Tibial artery (tissue), 4 donors: Measurements from ENCODE around the gene VMA21.

ENCODE experiments used
- DNase-seq, 2 donors: peaks; one replicate each; pipeline ENCODE4 v3.0.0-alpha.2; 2019
- H3K27ac ChIP-seq, 2 donors: fragments of 200-600 bp; sonication (generic) in 1 of 2; 1 replicate in 1 of 2; 2 replicates in 1 of 2; pipeline ENCODE4 v1.5.1; 2018 to 2019; ENCODE audit warnings: mild to moderate bottlenecking in 1 of 2
- H3K27me3 ChIP-seq, 2 donors: fragments of 200-600 bp; sonication (generic) in 1 of 2; one replicate each; pipeline versions ENCODE4 v1.5.1 to v1.6.0; 2016 to 2019
- H3K36me3 ChIP-seq, 3 donors: fragments of 200-600 bp; sonication (generic) in 2 of 3; one replicate each; pipeline ENCODE4 v1.5.1; 2016 to 2019; ENCODE audit warnings: mild to moderate bottlenecking in 2 of 3
- H3K4me1 ChIP-seq, 4 donors: fragments of 200-600 bp; sonication (generic) in 2 of 4; 1 replicate in 3 of 4; 2 replicates in 1 of 4; pipeline ENCODE4 v1.5.1; 2016 to 2019
- H3K4me3 ChIP-seq, 2 donors: fragments of 200-600 bp; sonication (generic) in 1 of 2; 1 replicate in 1 of 2; 2 replicates in 1 of 2; pipeline ENCODE4 v1.5.1; 2018 to 2019; ENCODE audit warnings: mild to moderate bottlenecking in 2 of 2
- H3K9me3 ChIP-seq, 3 donors: fragments of 200-600 bp; sonication (generic) in 1 of 3; one replicate each; pipeline ENCODE4 v1.5.1; 2016 to 2019
- intact Hi-C: fragments of 100-400 bp; cut with DNase I; formaldehyde crosslinking; loops from one replicate; pipeline ENCODE4 v1.15.0; 2023; ENCODE audit warnings: low total_unique reads
- TF ChIP-seq, protein P1 (sequence below), 2 experiments: fragments of 200-600 bp in 1 of 2; fragments of 450-650 bp in 1 of 2; IDR thresholded peaks; one replicate each; pipeline ENCODE4 v1.5.1; 2017 to 2019; ENCODE audit warnings: antibody characterized with exemption in 2 of 2, mild to moderate bottlenecking in 1 of 2, moderate library complexity in 1 of 2

VMA21 gene

DNA sequence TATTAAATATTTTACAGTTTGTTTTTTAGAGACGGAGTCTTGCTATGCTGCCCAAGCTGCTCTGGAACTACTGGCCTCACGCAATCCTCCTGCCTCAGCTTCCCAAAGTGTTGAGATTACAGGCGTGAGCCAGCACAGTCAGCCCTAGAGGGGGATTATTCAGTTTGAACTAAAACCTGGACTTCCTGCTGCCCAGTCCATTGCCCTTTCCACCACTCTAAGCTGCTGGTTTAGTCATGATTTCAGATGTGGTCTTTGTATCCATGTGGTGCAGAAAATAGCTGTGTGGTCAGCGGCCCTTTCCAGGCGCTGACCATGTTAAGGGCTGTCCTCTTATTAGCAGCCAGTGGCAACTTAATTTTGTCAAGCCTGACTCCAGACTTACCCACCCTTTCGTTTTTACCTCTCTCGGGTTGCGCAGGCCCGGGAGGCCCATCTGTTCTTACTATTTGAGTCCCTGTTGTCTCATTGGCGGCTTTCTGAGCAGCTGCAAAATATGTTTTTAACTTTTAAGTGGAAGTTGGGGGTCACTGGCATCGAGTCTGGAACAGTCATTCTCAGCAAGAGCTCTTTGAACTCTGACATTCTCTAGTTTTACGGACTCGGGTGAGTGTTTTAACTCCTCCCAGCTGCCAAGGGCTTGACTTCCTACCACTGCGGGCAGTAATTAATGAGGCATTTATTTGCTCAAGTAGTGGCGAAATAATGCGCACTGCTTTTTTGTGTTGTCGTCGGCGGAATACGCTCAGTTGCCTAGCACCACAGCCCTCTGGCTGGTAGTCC lies 773 bp upstream of the VMA21 start:
- Histone ChIP-seq H3K9me3 (no peaks in the 10 kb centered on the region), H3K4me3 (peak overlapping the region; percentile 67 to 76), H3K4me1 (peaks cover 0 to 16% (median 2%) of the 10 kb centered on the region in 4 donors), H3K27me3 (no peaks in the 10 kb centered on the region), H3K27ac (peak overlapping the region; percentile 92 to 97), H3K36me3 (no peaks in the 10 kb centered on the region)
- TF ChIP-seq, protein P1, sequence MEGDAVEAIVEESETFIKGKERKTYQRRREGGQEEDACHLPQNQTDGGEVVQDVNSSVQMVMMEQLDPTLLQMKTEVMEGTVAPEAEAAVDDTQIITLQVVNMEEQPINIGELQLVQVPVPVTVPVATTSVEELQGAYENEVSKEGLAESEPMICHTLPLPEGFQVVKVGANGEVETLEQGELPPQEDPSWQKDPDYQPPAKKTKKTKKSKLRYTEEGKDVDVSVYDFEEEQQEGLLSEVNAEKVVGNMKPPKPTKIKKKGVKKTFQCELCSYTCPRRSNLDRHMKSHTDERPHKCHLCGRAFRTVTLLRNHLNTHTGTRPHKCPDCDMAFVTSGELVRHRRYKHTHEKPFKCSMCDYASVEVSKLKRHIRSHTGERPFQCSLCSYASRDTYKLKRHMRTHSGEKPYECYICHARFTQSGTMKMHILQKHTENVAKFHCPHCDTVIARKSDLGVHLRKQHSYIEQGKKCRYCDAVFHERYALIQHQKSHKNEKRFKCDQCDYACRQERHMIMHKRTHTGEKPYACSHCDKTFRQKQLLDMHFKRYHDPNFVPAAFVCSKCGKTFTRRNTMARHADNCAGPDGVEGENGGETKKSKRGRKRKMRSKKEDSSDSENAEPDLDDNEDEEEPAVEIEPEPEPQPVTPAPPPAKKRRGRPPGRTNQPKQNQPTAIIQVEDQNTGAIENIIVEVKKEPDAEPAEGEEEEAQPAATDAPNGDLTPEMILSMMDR (IDR thresholded peaks at IDR 0.05): no peak
- intact Hi-C loops: loop anchor here (10.0 kb wide), 1 partner anchor 579 kb away; the partner anchor contains the start of gene GABRE
- peak; percentile 22 to 62 for DNase-seq

DNA sequence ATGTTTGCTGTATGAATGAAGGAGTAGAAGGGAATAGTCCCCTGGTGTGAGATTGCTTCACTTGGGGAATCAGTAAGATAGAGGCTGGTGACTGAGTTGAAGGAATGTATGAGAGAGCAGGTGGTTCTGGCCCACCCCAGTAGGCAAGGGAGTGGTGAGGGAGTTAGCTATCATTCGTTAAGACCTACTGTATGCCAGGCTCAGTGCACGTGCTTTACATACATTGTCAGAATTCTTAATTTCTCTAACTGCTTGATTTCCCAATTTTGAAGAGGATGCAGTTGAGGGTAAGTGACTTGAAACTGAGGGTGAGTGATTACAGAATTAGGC lies 700 bp downstream of the VMA21 start:
- Histone ChIP-seq H3K9me3 (no peaks in the 10 kb centered on the region), H3K27me3 (no peaks in the 10 kb centered on the region), H3K4me1 (peaks cover 0 to 16% (median 2%) of the 10 kb centered on the region in 4 donors), H3K27ac (peak overlapping the region; percentile 92 to 97), H3K36me3 (no peaks in the 10 kb centered on the region), H3K4me3 (peak overlapping the region; percentile 67 to 76)
- no peak for DNase-seq
- TF ChIP-seq, protein P1 (IDR thresholded peaks at IDR 0.05): no peak
- intact Hi-C loops: loop anchor here (10.0 kb wide), 1 partner anchor 577 kb away; the partner anchor contains the start of gene GABRE

DNA sequence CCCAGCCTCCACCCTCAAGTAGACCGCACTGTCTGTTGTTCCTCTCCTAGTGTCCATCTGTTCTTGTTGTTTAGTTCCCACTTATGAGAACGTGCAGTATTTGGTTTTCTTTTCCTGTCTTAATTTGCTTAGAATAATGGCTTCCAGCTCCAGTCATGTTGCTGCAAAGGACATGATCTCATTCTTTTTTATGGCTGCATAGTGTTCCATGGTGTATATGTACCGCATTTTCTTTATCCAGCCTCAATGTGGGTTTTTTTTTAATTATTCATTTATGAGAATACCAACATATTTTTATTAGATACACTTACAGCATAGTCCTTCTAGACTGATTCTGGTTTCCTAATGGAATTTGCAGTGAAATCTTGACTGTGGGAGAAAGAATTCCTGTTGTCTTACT lies 1.3 kb downstream of the VMA21 start:
- intact Hi-C loops: loop anchor here (10.0 kb wide), 1 partner anchor 576 kb away; the partner anchor contains the start of gene GABRE
- TF ChIP-seq, protein P1 (IDR thresholded peaks at IDR 0.05): no peak
- H3K4me1 ChIP-seq: peaks cover 0 to 16% (median 2%) of the 10 kb centered on the region in 4 donors
- no peak overlapping the region for H3K27ac ChIP-seq
- DNase-seq: no peak
- no peaks in the 10 kb centered on the region for H3K9me3 ChIP-seq
- H3K36me3 ChIP-seq: no peaks in the 10 kb centered on the region
- H3K4me3 ChIP-seq: peak overlapping the region in 1 of 2 donors; percentile 67
- H3K27me3 ChIP-seq: no peaks in the 10 kb centered on the region

DNA sequence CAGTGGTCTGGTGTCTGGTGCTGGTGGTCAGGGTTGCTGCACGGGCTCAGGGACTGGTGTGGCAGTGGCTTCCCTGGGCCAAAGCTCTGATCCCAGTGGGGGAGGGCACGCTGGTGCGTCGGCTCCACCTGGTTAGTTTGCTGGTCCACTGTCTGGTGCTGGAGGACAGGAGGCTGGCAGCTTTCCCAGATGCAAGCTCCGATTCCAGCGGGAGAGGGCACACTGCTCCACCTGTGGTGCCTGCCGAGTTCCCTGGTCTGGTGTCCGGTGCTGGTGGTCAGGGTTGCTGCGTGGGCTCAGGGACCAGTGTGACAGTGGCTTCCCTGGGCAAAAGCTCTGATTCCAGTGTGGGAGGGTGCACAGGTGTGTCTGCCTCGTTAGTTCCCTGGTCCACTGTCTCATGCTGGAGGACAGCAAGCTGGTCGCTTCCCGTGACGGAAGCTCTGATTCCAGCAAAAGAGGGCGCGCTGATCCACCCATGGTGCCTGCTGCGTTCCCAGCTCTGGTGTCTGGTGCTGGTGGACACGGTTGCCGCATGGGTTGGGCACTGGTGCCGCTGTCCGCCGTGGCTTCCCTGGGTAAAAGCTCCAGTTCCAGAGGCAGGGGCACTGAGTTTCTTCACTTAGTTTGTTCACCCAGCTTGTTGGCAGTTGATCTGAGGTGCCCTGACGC lies 5.8 kb downstream of the VMA21 start:
- Histone ChIP-seq H3K4me1 (peaks cover 0 to 7% (median 2%) of the 10 kb centered on the region in 4 donors), H3K36me3 (no peaks in the 10 kb centered on the region), H3K4me3 (no peak overlapping the region), H3K9me3 (no peaks in the 10 kb centered on the region), H3K27me3 (no peaks in the 10 kb centered on the region), H3K27ac (no peak overlapping the region)
- no peak for DNase-seq
- intact Hi-C loops: no loop called here
- TF ChIP-seq, protein P1 (IDR thresholded peaks at IDR 0.05): no peak

DNA sequence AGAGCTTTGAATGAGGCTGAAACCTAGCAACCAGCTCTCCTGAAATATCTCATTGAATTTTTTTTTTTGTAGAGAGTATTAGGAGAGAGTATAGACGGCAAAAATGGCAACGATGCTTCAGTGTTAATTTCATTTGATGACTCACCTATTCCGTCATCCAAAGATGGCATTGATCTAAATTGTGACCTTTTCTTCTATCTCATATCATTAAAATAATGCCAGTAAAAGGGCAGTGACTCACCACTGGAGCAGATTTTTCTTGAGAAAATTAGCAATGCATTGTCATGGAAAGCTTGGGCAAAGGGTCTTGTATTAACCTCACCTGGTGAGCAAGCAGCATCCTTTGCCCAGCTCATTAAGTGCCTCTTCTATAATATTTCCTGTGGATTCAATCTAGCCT lies 19.6 kb downstream of the VMA21 start:
- H3K27me3 ChIP-seq: no peaks in the 10 kb centered on the region
- no peak overlapping the region for H3K27ac ChIP-seq
- no peaks in the 10 kb centered on the region for H3K36me3 ChIP-seq
- no peaks in the 10 kb centered on the region for H3K9me3 ChIP-seq
- H3K4me1 ChIP-seq: no peaks in the 10 kb centered on the region
- H3K4me3 ChIP-seq: no peak overlapping the region
- intact Hi-C loops: no loop called here
- TF ChIP-seq, protein P1 (IDR thresholded peaks at IDR 0.05): no peak
- no peak for DNase-seq
